GM21529 (cell line): ENCODE measurements around the gene TMEM50A.
"Not testable (repeated sequence)": the region's sequence is repeated elsewhere in the genome, so short reads cannot be mapped to it uniquely, and the experiment has no call there.

Source experiments
- ATAC-seq: cut with Tn5 transposase; IDR thresholded peaks from one replicate; pipeline ENCODE4 v1.9.1; 2021; ENCODE audit not compliant: unreplicated experiment

Gene TMEM50A

DNA sequence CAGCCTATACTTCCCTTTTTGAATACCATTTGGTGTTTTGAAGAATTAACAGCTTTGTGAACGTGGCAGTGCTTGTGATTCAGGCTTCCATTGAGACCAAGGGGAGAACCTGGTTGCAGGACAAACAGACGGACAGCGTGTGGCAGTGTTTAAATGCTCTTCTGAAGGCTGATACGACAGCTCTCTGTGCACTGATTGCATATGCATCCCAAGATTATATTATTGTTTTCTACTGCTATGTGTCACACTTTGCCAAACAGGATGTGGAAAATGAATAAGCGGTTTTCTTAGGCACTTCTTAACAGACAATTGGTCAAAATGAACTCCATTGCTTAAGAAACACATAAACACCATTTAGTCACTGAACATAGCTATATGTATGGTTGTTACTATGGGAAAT lies 8.2 kb upstream of the TMEM50A start:
- not testable (repeated sequence) for ATAC-seq

DNA sequence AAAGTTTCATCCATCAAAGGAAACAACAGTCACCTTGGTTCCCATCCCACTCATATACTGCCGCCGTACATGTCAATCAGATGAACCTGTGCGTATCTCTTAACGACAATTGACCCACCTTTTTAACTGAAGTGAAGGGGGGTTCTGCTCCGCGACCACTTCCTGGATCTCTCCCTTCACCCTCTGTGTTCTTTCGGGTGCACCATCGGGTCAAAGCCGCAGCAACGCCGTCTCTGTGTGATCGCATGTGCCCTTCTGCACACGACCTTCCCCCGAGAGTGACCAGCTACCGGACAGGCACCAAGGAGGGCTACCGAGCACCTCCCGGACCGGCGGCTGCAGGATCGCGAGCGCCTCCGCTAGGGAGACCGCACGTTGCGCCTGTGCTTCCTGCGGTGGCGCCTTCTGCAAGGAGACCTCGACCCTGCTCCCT lies 1.2 kb upstream of the TMEM50A start:
- peak; percentile 20 for ATAC-seq

DNA sequence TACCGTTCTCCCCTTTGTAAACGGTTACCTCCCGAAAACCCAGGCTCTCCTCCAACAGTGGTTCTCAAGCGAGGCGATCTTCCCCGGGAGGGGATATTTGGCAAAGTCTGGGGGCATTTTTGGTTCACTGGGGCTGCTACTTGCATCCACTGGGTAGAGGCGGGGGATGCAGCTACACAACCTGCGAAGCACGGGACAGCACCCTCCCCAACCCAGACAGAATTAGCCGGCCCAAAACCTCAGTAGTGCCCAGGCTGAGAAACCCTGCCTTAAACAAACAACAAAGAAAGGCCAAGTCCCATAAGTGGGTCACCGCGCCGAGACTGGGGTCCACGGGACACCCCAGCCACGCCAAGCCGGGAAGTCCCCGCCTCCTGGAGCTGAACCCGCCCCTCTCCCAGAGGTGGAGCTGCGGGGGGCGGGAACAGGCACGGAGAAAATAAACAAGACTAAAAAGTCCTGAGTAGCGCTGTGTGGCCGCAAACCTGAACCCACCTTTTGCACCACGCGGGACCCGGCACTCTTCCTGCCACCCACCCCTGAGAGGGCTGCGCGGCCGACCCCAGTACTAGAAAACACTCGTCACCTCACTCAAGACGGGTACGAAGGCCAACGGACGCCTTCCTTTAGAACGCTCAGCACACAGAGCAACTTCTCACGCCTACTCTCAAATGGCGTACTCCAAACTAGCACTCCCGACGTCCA lies 499 bp upstream of the TMEM50A start:
- peak; percentile 41 for ATAC-seq

DNA sequence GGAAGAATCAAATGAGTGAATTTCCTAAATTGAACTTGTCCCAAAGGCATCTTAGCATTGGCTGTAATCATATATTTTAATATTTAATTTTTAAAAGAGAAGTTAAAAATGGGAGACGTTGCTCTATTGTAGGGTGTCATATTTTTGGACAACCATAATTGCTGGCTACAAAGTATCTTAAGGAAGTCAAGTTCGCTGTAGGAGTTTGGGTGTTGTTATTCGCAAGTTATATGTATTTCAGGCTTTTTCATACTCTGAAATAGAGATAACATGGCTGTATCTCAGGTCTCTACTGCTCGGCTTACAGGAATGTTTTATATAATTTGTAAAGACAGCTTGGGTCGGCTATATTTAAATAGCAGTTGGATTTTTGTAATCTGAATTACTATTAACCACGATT lies 852 bp downstream of the TMEM50A start:
- no peak for ATAC-seq

DNA sequence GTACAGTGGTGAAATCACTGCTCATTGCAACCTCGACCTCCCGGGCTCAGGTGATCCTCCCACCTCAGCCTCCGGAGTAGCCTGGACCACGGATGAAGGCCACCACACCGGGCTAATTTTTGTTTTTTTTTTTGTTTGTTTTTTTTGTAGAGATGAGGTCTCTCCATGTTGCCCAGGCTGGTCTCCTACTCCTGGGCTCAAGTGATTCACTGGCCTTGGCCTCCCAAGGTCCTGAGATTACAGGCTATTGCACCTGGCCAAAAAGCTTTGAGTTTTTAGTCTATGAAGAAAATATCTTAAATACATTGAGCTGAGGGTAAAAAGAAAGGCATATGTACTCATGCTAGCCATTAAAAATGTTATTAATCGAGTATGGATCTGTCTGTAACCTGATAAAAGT lies 3.6 kb downstream of the TMEM50A start:
- no peak for ATAC-seq

DNA sequence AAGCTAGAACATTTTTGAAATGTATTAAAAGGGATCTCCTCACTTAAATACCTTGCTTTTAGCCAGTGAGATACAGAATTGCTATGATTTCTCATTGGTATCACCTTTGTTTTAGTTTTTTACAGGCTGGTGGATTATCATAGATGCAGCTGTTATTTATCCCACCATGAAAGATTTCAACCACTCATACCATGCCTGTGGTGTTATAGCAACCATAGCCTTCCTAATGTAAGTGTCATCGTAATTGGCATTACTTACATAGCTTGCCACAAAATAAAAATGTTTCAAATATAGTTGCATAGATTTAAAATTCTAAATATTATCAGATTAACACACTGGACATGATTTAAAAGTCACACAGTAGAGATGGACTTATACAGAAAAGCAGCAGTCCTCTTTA lies 4.7 kb downstream of the TMEM50A start:
- no peak for ATAC-seq

DNA sequence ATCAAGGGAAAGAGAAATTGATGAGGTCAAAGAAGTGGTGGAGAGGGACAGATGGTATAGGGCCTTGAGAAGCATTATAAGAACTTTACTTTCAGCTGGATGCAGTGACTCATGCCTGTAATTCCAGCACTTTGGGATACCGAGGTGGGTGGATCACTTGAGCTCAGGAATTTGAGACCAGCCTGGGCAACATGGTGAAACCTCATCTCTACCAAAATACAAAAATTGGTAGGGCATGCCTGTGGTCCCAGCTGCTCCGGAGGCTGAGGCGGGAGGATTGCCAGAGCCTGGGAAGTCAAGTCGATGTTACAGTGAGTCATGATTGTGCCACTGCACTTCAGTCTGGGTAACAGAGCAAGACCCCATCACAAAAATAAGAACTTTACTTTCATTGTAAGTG lies 5.7 kb downstream of the TMEM50A start:
- no peak for ATAC-seq

DNA sequence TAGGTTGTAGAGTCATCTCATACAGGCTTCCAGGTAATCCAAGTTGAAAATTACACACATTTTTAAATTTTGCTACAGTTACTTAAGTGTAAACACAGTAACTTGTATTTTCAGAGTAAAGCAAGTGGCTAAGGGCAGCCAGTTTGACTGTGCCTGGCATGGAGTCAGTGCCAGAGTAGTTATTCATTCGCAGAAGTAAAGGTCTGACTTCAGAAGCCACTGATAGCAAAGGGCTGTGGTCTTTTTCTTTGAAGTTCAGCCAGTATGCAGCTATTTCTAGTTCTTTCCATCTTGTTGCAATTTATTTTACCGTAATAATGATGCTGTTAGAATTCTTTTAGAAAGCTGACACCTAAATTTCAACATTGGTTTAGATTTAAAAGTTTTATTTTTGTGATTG lies 9.4 kb downstream of the TMEM50A start:
- ATAC-seq: no peak

DNA sequence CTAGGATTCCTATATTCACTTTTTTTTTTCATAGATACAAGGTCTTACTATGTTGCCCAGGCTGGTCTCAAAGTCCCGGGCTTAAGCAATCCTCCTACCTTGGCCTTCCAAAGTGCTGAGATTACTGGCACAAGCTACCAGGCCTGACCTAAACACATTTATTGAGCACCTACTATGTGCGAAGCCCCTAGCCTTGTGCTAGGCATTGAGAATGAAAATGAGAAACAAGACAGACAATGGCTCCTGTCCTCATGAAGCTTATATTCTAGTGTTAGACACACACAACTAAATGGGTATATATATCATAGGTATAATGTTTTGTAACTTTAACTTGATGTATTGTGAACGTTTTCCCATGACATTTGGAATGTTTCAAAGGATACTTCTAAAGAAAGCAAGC lies 11.5 kb downstream of the TMEM50A start:
- no peak for ATAC-seq

DNA sequence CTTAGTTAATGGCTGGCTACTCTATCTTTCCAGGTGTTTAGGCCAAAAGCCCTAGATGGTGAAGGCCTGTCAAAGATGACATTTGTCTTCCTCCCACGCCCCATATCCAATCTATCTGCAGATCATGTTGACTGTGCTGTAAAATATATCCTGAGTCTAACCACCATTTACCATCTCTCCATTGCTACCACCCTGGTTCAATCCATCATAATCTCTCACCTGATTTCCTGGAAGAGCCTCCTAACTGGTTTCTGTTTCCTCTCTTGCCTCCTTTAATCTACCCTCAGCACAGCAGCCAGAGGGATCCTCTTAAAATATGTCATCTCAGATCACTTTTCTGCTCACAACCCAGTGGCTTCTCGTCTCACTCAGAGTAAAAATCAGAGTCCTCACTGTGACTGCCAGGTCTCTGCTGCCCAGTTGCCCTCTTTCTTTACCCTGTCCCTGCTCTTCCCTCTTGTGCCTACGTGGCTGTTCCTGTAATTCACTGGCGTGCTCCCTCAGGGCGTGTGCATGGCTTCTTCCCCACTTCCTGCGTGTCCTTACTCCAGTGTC lies 17.8 kb downstream of the TMEM50A start:
- ATAC-seq: no peak

DNA sequence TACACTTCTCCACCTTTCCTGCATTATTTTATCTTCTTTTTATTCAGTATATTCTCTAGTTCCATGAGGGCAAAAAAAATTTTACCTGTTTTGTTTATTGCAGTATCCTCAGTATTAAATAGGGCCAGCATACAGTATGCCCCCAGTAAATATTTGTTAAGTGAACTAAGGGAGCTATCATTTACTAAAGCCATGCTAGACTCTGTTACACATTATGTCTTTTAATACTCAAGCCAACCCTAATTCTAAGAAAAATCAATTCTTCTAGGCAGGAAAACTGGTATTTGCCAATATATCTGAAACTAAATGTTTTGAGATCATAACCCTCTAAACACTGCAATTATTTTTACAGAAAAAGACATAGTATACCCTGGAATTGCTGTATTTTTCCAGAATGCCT lies 18.3 kb downstream of the TMEM50A start:
- no peak for ATAC-seq

DNA sequence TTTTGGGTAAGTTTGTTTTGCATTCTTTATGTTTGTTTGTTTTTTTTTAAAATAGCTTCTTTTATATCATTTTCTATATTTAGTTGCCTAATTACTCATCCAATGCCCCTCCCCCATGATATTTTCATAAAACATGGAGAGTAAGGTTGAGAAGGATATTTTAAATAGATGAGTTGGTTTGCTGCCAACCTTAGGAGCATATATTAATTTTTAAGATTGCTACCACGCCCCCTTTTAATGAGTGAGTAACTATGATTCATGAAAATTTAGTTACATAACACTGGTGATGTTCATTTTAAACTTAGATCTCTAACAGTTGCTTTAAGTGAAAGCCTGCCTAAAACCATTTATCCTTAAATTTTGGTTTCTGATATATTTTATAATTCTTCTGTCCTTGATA lies 18.7 kb downstream of the TMEM50A start:
- no peak for ATAC-seq

DNA sequence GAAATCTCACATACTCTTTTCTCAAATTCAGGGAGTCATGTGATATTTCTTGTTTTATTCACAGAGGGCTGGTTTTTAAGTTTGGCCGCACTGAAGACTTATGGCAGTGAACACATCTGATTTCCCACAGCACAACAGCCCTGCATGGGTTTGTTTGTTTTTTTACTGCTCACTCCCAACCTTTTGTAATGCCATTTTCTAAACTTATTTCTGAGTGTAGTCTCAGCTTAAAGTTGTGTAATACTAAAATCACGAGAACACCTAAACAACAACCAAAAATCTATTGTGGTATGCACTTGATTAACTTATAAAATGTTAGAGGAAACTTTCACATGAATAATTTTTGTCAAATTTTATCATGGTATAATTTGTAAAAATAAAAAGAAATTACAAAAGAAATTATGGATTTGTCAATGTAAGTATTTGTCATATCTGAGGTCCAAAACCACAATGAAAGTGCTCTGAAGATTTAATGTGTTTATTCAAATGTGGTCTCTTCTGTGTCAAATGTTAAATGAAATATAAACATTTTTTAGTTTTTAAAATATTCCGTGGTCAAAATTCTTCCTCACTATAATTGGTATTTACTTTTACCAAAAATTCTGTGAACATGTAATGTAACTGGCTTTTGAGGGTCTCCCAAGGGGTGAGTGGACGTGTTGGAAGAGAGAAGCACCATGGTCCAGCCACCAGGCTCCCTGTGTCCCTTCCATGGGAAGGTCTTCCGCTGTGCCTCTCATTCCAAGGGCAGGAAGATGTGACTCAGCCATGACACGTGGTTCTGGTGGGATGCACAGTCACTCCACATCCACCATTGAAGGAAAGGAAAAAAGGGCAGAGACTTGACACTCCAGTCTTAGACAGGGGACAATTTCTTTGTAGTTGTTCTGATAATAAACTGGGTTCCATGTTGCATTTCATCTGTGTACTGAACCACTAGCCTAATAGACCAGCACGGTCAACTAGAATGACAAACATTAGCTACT lies 22.8 kb downstream of the TMEM50A start:
- no peak for ATAC-seq

DNA sequence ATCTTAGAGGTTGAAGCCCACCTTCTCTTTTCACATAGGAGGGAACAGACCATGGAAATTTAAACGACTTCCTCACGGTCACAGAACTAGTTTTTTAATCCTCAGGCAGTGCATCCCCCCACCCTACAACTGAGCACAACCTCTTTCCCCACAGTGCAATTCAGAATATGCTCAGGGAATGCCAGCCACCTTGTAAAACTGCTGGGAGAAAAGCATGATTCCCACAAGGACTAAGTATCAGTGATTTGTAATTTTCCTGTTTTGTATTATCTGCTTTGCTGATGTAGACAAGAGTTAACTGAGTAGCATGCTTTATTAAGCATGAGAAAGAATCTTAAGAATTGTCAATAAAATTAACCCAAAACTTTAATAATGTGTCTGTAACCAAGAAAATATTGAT lies 23.8 kb downstream of the TMEM50A start:
- ATAC-seq: no peak

DNA sequence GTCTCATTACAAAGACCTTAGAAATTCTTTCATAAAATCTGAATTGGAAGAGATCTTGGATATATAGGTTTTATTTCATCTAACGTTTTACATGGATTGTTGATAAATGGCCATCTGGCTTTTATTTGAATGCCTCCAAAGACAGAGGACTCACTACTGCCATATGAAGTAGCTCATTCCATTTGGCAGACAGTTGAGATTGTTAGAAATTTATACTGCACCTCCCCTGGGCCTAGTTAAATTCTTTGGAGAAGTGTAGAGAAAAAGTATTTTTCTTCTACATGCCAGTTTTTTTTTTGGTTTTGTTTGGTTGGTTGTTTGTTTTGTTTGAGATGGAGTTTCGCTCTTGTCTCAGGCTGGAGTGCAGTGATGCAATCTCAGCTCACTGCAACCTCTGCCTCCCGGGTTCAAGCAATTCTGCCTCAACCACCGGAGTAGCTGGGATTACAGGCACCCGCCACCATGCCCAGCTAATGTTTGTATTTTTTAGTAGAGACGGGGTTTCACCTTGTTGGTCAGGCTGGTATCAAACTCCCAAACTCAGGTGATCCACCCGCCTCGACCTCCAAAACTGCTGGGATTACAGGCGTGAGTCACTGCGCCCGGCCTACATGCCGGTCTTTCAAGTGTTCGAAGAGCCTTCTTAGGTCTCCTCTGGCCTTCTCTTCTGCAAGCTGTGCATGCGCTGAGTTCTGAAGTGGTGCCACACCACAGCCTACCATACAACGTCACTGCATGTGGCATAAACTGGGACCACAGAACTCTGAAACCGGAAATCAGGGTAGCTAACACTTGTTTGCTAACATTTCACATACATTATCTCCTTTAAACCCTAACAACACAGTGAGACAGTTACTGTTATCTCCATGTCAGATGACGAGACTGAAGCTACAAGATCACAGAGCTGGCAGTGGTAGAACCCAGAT lies 24.8 kb downstream of the TMEM50A start:
- not testable (repeated sequence) for ATAC-seq

DNA sequence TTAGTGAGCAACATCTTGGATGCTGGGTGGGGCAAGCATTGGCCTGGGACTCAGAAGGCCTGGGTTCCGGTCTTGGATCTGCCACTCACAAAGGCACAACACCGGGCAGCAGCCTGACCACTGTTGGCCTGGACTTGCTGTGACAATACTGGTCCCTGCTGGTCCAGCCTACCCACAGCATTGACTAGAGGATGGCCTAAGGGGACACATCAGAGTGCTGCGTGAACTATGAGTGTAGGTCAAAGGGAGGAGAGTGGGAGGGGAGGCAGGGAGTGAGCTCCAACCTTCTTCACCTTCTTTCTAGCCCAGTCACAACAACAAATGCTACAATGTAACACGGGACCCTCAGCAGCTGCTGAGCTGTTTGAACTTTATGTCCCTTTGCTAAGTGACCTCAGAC lies 31.1 kb downstream of the TMEM50A start:
- no peak for ATAC-seq

DNA sequence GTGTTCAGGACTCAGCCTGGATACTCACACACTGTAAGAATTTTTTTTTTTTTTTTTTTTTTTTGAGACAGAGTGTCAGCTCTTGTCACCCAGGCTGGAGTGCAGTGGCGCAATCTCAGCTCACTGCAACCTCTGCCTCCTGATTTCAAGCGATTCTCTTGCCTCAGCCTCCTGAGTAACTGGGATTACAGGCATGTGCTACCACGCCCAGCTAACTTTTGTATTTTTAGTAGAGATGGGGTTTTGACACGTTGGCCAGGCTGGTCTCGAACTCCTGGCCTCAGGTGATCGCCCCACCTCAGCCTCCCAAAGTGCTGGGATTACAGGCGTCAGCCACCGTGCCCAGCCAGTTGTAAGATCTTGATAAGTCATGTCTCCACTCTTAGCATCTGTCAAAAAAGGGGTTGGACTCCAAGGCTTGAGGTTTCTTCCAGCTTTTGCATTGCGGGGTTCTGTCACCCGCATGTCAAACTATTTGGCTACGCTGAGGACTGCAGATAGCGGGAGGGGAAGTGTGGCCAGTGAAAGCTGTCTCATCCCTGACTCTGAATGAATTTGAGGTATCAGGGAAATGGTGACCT lies 31.6 kb downstream of the TMEM50A start:
- ATAC-seq: not testable (repeated sequence)

DNA sequence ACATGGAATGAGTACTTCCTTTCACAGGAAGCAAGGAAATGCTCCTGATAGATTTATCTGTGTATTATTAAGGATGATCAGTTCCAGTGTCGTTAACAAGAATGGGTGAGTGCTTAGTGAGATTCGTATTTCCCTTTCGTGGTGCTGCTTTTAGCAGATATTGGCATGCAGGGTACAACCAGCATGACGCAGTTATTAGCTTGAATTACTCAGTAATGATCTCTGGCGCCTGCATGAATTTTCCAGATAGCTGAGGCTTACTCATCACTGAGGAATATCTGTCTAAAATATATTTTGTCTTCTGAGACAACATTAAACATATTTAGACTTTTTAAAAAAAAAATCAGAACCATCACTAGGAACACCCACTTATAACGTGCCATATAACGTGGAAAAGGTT lies 33.6 kb downstream of the TMEM50A start:
- ATAC-seq: not testable (repeated sequence)

DNA sequence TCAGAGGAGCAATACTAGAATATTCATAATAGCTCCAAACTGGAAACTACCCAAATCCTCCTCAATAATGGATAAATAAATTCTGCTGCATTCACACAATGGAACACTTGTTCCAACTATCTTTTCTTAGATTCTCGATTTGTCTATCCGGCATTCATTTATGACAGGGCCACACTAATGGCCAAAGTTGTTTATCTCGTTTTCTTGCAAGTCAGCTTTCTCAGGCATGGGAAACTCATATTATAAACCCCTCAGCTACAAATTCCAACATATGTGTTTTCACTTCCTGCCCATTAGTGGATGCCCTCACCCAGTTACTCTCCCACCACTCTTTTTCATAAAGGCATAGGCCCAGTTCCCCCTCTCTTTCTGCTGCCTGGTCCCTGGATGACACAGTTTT lies 40.2 kb downstream of the TMEM50A start:
- ATAC-seq: not testable (repeated sequence)

DNA sequence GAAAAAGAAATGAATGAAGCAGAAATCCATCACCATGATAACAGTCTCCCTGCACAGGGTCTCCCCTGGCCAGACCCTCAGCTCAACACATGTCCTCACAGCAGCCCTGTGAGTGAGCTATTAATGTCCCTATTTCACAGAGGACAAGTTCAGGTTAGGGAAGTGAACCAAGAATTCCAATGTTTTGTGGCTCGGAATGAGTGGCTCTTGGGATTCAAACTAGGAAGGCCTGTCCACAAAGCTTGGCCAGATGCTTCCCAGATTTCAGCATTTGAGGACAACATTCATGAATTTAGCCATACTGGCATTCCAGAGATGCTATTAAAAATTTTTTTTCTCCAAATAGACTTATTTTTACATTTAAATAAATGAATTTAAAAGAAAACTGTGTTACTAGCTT lies 44.4 kb downstream of the TMEM50A start:
- not testable (repeated sequence) for ATAC-seq
